Lower leg skin (tissue), 4 donors: Measurements from ENCODE around the gene KRTAP4-1. TPM values are rescaled to one million over a fixed set of nuclear protein-coding genes. Genes with fewer than 3 reads are reported as not detected.
"Not testable (repeated sequence)": the region's sequence is repeated elsewhere in the genome, so short reads cannot be mapped to it uniquely, and the experiment has no call there.

Experiments
- DNase-seq, 2 donors: peaks; one replicate each; pipeline ENCODE4 v3.0.0-alpha.2; 2019; ENCODE audit warnings: low spot score in 2 of 2
- H3K4me3 ChIP-seq: fragments of 200-600 bp; sonication (generic); 2 replicates; pipeline ENCODE4 v1.5.1; 2017; ENCODE audit warnings: mild to moderate bottlenecking, low read depth; ENCODE audit not compliant: poor library complexity, severe bottlenecking
- CTCF ChIP-seq, 3 donors: fragments of 450-650 bp; IDR thresholded peaks; one replicate each; pipeline ENCODE4 v1.5.1; 2016; ENCODE audit warnings: antibody characterized with exemption in 3 of 3, mild to moderate bottlenecking in 3 of 3, moderate library complexity in 2 of 3
- POLR2A ChIP-seq, 2 donors: fragments of 450-650 bp; IDR thresholded peaks; one replicate each; pipeline ENCODE4 v1.6.1; 2016 to 2017; ENCODE audit warnings: antibody characterized with exemption in 2 of 2, mild to moderate bottlenecking in 1 of 2, moderate library complexity in 1 of 2
- WGBS, 2 donors: methylation state at CpG; one replicate each; pipeline ENCODE4 v1.1.5; 2018; 5-methylcytosine and 5-hydroxymethylcytosine counted together
- intact Hi-C: fragments of 100-400 bp; cut with DNase I; formaldehyde crosslinking; loops from one replicate; pipeline ENCODE4 v1.15.0; 2023; ENCODE audit warnings: low total_unique reads
- total RNA-seq, 4 donors: library from RNA; depleted of rRNA; stranded (reverse); fragments of >200 nt; gene quantifications; one replicate each; pipeline ENCODE4 v1.1.0, GENCODE V29; 2016

The KRTAP4-1 gene
- total RNA-seq, 4 donors from 2014 or later = 2.1 to 66.2 TPM; not detected in 2

- TF ChIP-seq POLR2A (IDR thresholded peaks at IDR 0.05) (no peak), CTCF (IDR thresholded peaks at IDR 0.05) (no peak)
- H3K4me3 ChIP-seq = no peak within 1 kb of the TSS
- 44 to 50% methylated on average over 2 of the region's 2 CpGs for WGBS, 2 donors
- intact Hi-C loops = no loop called here
- no peak for DNase-seq
Measured at GRCh38 chr17:41149652-41149985, 35.1 kb downstream of the KRTAP4-1 start, which contains the start of gene KRTAP4-5. Gene KRTAP4-5, minus strand, starts transcription at chr17:41149825. Its CDS starts 58 bp downstream, at chr17:41149767.

- H3K4me3 ChIP-seq, intact Hi-C loops, DNase-seq: not testable (repeated sequence)
- 86 to 88% methylated on average over 10 of the region's 10 CpGs for WGBS, 2 donors
Measured at GRCh38 chr17:41148971-41149651, 35.6 kb downstream of the KRTAP4-1 start.

GRCh38 chr17:41147531-41148204, 37.0 kb downstream of the KRTAP4-1 start:
- DNase-seq = no peak
- no peak overlapping the region for H3K4me3 ChIP-seq
- 66 to 93% methylated on average over 2 of the region's 2 CpGs for WGBS, 2 donors
- TF ChIP-seq POLR2A (IDR thresholded peaks at IDR 0.05) (no peak), CTCF (IDR thresholded peaks at IDR 0.05) (no peak)
- intact Hi-C loops = no loop called here

- TF ChIP-seq POLR2A (IDR thresholded peaks at IDR 0.05) (no peak), CTCF (IDR thresholded peaks at IDR 0.05) (no peak)
- 73 to 79% methylated on average over 2 of the region's 2 CpGs for WGBS, 2 donors
- intact Hi-C loops = no loop called here
- no peak for DNase-seq
- H3K4me3 ChIP-seq = no peak overlapping the region
Measured at GRCh38 chr17:41145261-41145660, 39.5 kb downstream of the KRTAP4-1 start.

- DNase-seq = no peak
- intact Hi-C loops = no loop called here
- TF ChIP-seq POLR2A (IDR thresholded peaks at IDR 0.05) (no peak), CTCF (IDR thresholded peaks at IDR 0.05) (no peak)
- WGBS, 2 donors = 92 to 94% methylated on average over 1 of the region's 1 CpG
- no peak overlapping the region for H3K4me3 ChIP-seq
Measured at GRCh38 chr17:41144846-41145245, 39.9 kb downstream of the KRTAP4-1 start.

GRCh38 chr17:41141361-41141760, 43.4 kb downstream of the KRTAP4-1 start:
- DNase-seq = no peak
- intact Hi-C loops = no loop called here
- TF ChIP-seq POLR2A (IDR thresholded peaks at IDR 0.05) = no peak
- TF ChIP-seq CTCF (IDR thresholded peaks at IDR 0.05) = no peak

More at GRCh38 chr17:41141361-41141760, 43.4 kb downstream of the KRTAP4-1 start:
- H3K4me3 ChIP-seq = no peak overlapping the region
